Heart left ventricle (tissue), 16 donors: ENCODE results near the gene SHISA4. TPM values are rescaled to one million over a fixed set of nuclear protein-coding genes. Genes with fewer than 3 reads are reported as not detected.
A peak's percentile ranks its signal among the peaks of the same experiment; 100 is the strongest.

Experiments
- ATAC-seq, 4 donors: fragments of 200-7000 bp; cut with Tn5 transposase; one replicate each; pipeline ENCODE4 v1.9.1; 2020 to 2022; ENCODE audit warnings: moderate library complexity in 4 of 4, mild to moderate bottlenecking in 3 of 4, moderate number of reproducible peaks in 1 of 4
- DNase-seq, 5 donors: peaks; one replicate each; pipeline ENCODE4 v3.0.0-alpha.2; 2020
- H3K27ac ChIP-seq, 12 donors: fragments of 200-600 bp; sonication (generic) in 4 of 12; one replicate each; pipeline versions ENCODE4 v1.5.0 to v1.8.0; 2016 to 2022; ENCODE audit warnings: mild to moderate bottlenecking in 2 of 12
- H3K27me3 ChIP-seq, 9 donors: fragments of 200-600 bp; sonication (generic) in 2 of 9; one replicate each; pipeline versions ENCODE4 v1.5.1 to v1.8.0; 2016 to 2022; ENCODE audit warnings: mild to moderate bottlenecking in 3 of 9
- H3K36me3 ChIP-seq, 9 donors: fragments of 200-600 bp; sonication (generic) in 2 of 9; one replicate each; pipeline versions ENCODE4 v1.5.0 to v1.8.0; 2018 to 2022; ENCODE audit warnings: mild to moderate bottlenecking in 2 of 9
- H3K4me1 ChIP-seq, 12 donors: fragments of 200-600 bp; sonication (generic) in 4 of 12; one replicate each; pipeline versions ENCODE4 v1.5.0 to v1.8.0; 2016 to 2022; ENCODE audit warnings: mild to moderate bottlenecking in 3 of 12
- H3K4me3 ChIP-seq, 12 donors: fragments of 200-600 bp; sonication (generic) in 4 of 12; one replicate each; pipeline versions ENCODE4 v1.5.0 to v1.8.0; 2017 to 2022; ENCODE audit warnings: mild to moderate bottlenecking in 9 of 12, moderate library complexity in 4 of 12
- H3K9me3 ChIP-seq, 12 donors: fragments of 200-600 bp; sonication (generic) in 4 of 12; one replicate each; pipeline versions ENCODE4 v1.5.0 to v1.8.0; 2016 to 2022; ENCODE audit warnings: mild to moderate bottlenecking in 1 of 12
- POLR2A ChIP-seq, 2 donors: fragments of 450-650 bp; IDR thresholded peaks; one replicate each; pipeline ENCODE4 v1.6.1; 2017; ENCODE audit warnings: antibody characterized with exemption in 2 of 2, mild to moderate bottlenecking in 2 of 2, moderate library complexity in 2 of 2
- WGBS, 4 donors: extraction: QIAGEN DNeasy Blood & Tissue Kit in 2 of 4; methylation state at CpG; one replicate each; pipeline versions ENCODE4 v1.1.5 to v1.1.7; 2013 to 2018; 5-methylcytosine and 5-hydroxymethylcytosine counted together
- intact Hi-C, 10 donors: fragments of 100-400 bp; cut with DNase I; formaldehyde crosslinking; loops; one replicate each; pipeline versions ENCODE4 v1.11.1 to v1.14.2; 2022
- polyA plus RNA-seq, 2 donors: library from polyadenylated mRNA; stranded (reverse); fragments of 200-250 nt; gene quantifications; one replicate each; pipeline ENCODE4 v1.2.3, GENCODE V29; 2013
- total RNA-seq, 9 donors: library from RNA; depleted of rRNA in 2 of 9; stranded (reverse); fragments of >200 nt in 2 of 9; fragmentation: NEBNext Ultra II Directional in 3 of 9; extraction: Animal tissue kit (Norgen Biotek cat#: 25700) in 3 of 9; gene quantifications; one replicate each; pipeline versions ENCODE4 v1.1.0 to v1.2.4, GENCODE V29; 2016 to 2023
- TF ChIP-seq, protein P1 (sequence below), 12 donors: fragments of 200-600 bp; sonication (generic) in 4 of 12; IDR thresholded peaks; one replicate each; pipeline versions ENCODE4 v1.5.0 to v1.8.0; 2018 to 2022; ENCODE audit warnings: antibody characterized with exemption in 12 of 12, mild to moderate bottlenecking in 5 of 12
- donor health status: ischemic (EF 13 %, LVEDD 7.1; RV severe dilation, severe dysfunction).
- donor health status: healthy with polysubstance abuse.
- donor health status: DM: no; HTN: yes; CAD: no.
- donor health status: DM: no; HTN: no; CAD: no.
- donor health status: ischemic (EF 25% LVEDD 6.9; RV normal size, moderate dysfunction).
- donor health status: ischemic (EF 25% LVEDD 5.7; RV mildly dilated, moderate dysfunction).
- donor health status: healthy.
- donor health status: DM: yes; HTN: yes; CAD: no.
- donor health status: ischemic (EF 35%, LVEDD 5.7; RV mildly dilated, moderate dysfunction).
- donor health status: nonischemic (EF 11% LVEDD 7.7; RV severe dilation, severe dysfunction).
- donor health status: DM: yes; HTN: yes; CAD: no.
- donor health status: PGD.
- donor health status: ischemic (EF 29% LVEDD 5.4; RV normal size, mild dysfunction).
- donor health status: nonischemic (EF 23%, LVEDD 6.1; RV moderate dilation, normal function).

SHISA4 gene
- total and polyA plus RNA-seq, 11 donors, result 53.2 to 262 (median 120) TPM

DNA sequence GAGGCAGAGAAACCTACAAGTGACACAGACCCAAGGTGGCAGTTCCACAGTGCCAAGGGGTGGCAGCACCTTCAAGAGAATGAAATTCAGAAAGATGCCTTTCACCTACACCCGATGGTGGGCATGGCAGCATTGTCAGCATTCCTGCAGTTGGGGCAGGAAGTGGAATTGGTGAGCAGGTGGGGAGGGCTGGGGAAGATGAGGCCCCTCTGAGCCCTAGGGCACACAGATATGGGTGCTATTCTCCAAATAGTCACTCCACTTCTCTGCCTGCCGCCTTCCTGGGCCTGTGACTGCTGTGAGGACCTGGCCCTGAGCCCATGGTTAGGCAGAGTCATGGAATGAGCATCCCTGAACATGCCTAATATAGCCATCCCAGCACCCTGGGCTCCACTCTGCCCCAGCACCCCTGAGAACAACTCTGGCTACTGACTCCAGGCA, 8.3 kb downstream of the SHISA4 start:
- ATAC-seq (peak; percentile 60 to 86 (median 77)), DNase-seq (peak in 4 of 5 donors; percentile 67 to 83 (median 76))
- Histone ChIP-seq H3K4me3 (no peak overlapping the region), H3K9me3 (no peaks in the 10 kb centered on the region), H3K36me3 (peaks cover 0 to 13% (median 6%) of the 10 kb centered on the region in 9 donors), H3K27ac (peak overlapping the region in 11 of 12 donors; percentile 33 to 83 (median 80)), H3K4me1 (peaks cover 0 to 38% (median 9%) of the 10 kb centered on the region in 12 donors), H3K27me3 (no peaks in the 10 kb centered on the region)
- intact Hi-C loops, result loop anchor here (1.0 to 10.0 kb wide), 10 partner anchors 48 to 238 kb away; partner anchors contain the start of genes TIMM17A (in 4 of the 10), LMOD1 (in 2 of the 10) and GPR37L1 (in 1 of the 10)
- WGBS, 4 donors, result 51 to 57% (median 55%) methylated on average over 1 to 2 of the region's 2 CpGs
- TF ChIP-seq POLR2A (IDR thresholded peaks at IDR 0.05), result no peak
- TF ChIP-seq, protein P1, sequence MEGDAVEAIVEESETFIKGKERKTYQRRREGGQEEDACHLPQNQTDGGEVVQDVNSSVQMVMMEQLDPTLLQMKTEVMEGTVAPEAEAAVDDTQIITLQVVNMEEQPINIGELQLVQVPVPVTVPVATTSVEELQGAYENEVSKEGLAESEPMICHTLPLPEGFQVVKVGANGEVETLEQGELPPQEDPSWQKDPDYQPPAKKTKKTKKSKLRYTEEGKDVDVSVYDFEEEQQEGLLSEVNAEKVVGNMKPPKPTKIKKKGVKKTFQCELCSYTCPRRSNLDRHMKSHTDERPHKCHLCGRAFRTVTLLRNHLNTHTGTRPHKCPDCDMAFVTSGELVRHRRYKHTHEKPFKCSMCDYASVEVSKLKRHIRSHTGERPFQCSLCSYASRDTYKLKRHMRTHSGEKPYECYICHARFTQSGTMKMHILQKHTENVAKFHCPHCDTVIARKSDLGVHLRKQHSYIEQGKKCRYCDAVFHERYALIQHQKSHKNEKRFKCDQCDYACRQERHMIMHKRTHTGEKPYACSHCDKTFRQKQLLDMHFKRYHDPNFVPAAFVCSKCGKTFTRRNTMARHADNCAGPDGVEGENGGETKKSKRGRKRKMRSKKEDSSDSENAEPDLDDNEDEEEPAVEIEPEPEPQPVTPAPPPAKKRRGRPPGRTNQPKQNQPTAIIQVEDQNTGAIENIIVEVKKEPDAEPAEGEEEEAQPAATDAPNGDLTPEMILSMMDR (IDR thresholded peaks at IDR 0.05), result peak in 1 of 12 donors; percentile 16

DNA sequence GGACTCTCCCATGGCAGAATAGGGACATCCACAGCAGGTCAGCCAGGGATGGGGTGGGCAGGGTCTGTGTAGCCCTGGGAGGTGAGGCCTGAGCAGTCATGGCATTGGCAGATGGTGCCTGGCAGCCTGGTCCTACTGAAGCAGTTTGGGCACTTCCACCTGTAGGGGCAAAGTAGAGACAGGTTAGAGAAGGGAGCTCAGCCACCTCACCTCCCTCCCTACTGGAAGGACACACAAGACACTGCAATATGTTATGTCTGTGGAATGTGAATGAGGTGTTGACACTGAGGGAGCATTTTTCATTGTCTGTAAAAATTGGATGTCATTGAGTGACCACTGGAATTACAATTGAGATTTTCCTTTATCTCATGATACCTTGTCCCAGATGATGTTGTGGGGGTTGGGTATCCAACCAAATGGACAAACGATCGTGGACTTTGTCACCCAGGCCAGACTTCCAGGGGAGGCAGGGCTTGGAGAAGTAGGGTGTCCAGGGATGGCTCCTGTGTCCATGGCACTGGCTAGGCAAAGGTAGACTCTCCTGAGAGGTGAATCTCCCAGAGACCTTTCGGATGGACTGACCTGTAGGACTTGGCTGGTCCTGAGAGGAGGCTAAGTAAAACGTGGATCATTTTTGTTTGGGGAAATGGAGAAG, 9.7 kb downstream of the SHISA4 start:
- Histone ChIP-seq H3K27me3 (no peaks in the 10 kb centered on the region), H3K36me3 (peaks cover 0 to 12% (median 3%) of the 10 kb centered on the region in 9 donors), H3K4me1 (peaks cover 0 to 37% (median 10%) of the 10 kb centered on the region in 12 donors), H3K4me3 (no peak overlapping the region), H3K27ac (peak overlapping the region in 5 of 12 donors; percentile 56 to 81 (median 76)), H3K9me3 (no peaks in the 10 kb centered on the region)
- DNase-seq, result peak in 1 of 5 donors; percentile 17
- 76 to 86% (median 85%) methylated on average over 4 of the region's 4 CpGs for WGBS, 4 donors
- no peak for ATAC-seq
- intact Hi-C loops, result loop anchor here in 8 of 10 donors (5.0 to 10.0 kb wide), 7 partner anchors 46 to 236 kb away; partner anchors contain the start of genes TIMM17A (in 3 of the 8), LMOD1 (in 2 of the 8) and GPR37L1 (in 1 of the 8)
- TF ChIP-seq, protein P1 (IDR thresholded peaks at IDR 0.05), result no peak
- TF ChIP-seq POLR2A (IDR thresholded peaks at IDR 0.05), result no peak

DNA sequence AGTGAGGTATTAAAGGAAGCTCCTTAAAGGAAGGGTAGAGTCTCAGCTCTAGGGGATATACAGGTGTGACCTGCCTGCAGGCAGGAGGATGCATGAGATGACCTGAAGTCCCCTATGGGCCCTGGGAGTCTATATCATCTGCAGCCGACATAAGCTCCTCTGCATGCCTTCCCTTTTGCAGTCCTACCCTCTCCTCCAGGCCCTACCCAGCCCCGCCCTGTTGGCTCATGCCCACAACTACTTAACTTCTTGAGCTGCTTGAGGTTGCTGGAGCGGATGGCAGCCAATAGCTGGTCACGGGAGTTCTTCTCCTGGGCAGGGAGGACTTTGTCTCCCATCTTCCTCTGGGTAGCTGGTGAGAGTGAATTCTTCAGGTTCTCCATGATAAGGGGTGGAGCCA, 10.3 kb downstream of the SHISA4 start:
- 62 to 75% (median 73%) methylated on average over 4 of the region's 4 CpGs for WGBS, 4 donors
- peaks cover 0 to 42% (median 13%) of the 10 kb centered on the region in 12 donors for H3K4me1 ChIP-seq
- H3K4me3 ChIP-seq, result no peak overlapping the region
- ATAC-seq (no peak), DNase-seq (no peak)
- H3K27me3 ChIP-seq, result no peaks in the 10 kb centered on the region
- TF ChIP-seq, protein P1 (IDR thresholded peaks at IDR 0.05), result no peak
- no peak for TF ChIP-seq POLR2A (IDR thresholded peaks at IDR 0.05)
- H3K36me3 ChIP-seq, result peaks cover 0 to 12% (median 3%) of the 10 kb centered on the region in 9 donors
- H3K9me3 ChIP-seq, result no peaks in the 10 kb centered on the region
- H3K27ac ChIP-seq, result peak overlapping the region in 1 of 12 donors; percentile 80
- intact Hi-C loops, result loop anchor here in 8 of 10 donors (5.0 to 10.0 kb wide), 7 partner anchors 46 to 236 kb away; partner anchors contain the start of genes TIMM17A (in 3 of the 8), LMOD1 (in 2 of the 8) and GPR37L1 (in 1 of the 8)
